ENCODE data around the gene GALNT1.

DNA sequence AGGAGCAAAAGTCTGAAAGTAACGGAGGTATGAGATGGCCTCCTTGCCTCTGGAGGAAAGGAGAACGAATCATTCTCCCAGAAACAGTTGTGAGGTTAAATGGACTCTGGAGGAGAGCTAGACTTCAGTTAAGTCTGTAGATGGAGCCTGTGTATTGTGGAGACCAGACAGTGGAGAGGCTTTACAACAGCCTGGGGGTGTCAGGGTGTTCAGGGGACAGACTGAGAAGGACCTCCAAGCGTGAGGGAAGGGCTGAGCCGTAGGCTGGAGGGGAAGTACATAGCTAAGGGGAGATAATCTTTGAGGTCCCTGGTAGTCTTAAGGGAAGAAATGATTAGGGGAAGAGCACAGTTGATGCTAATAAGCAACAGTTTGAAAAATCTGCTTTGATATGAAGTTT is 76.6 kb downstream of the GALNT1 start:
- TF ChIP-seq, protein P1, sequence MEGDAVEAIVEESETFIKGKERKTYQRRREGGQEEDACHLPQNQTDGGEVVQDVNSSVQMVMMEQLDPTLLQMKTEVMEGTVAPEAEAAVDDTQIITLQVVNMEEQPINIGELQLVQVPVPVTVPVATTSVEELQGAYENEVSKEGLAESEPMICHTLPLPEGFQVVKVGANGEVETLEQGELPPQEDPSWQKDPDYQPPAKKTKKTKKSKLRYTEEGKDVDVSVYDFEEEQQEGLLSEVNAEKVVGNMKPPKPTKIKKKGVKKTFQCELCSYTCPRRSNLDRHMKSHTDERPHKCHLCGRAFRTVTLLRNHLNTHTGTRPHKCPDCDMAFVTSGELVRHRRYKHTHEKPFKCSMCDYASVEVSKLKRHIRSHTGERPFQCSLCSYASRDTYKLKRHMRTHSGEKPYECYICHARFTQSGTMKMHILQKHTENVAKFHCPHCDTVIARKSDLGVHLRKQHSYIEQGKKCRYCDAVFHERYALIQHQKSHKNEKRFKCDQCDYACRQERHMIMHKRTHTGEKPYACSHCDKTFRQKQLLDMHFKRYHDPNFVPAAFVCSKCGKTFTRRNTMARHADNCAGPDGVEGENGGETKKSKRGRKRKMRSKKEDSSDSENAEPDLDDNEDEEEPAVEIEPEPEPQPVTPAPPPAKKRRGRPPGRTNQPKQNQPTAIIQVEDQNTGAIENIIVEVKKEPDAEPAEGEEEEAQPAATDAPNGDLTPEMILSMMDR (IDR thresholded peaks at IDR 0.05; ENCODE audit: low read length): no peak
- no peak for TF ChIP-seq EZH2 (optimal IDR thresholded peaks at IDR 0.05; ENCODE audit: low read depth, low read length)
